Effector memory CD8-positive, alpha-beta T cell (primary cell): ENCODE data around the gene CHMP6.
"Not testable (repeated sequence)": the region's sequence is repeated elsewhere in the genome, so short reads cannot be mapped to it uniquely, and the experiment has no call there.

ENCODE experiments used
- ATAC-seq: fragments of 150-1000 bp; cut with Tn5 transposase; replicated peaks from 2 replicates; pipeline ENCODE4 v1.10.0; 2021; ENCODE audit warnings: mild to moderate bottlenecking, moderate library complexity
- DNase-seq, 3 experiments: peaks; one replicate each; pipeline ENCODE4 v3.0.0; 2021
- H3K27ac Mint-ChIP-seq, 2 donors: one replicate each; pipeline ENCODE4 v1.8.0; 2022; ENCODE audit warnings: mild to moderate bottlenecking in 2 of 2, mixed read lengths in 2 of 2, moderate library complexity in 2 of 2
- H3K27me3 Mint-ChIP-seq, 2 donors: one replicate each; pipeline ENCODE4 v1.8.0; 2022; ENCODE audit warnings: mixed read lengths in 2 of 2
- H3K36me3 Mint-ChIP-seq: one replicate; pipeline ENCODE4 v1.8.0; 2022; ENCODE audit warnings: mild to moderate bottlenecking, moderate library complexity, mixed read lengths; ENCODE audit not compliant: insufficient read depth
- H3K4me1 Mint-ChIP-seq, 2 donors: one replicate each; pipeline ENCODE4 v1.8.0; 2022; ENCODE audit warnings: low read depth in 2 of 2, mixed read lengths in 2 of 2
- H3K4me3 Mint-ChIP-seq, 2 donors: one replicate each; pipeline ENCODE4 v1.8.0; 2022; ENCODE audit warnings: mild to moderate bottlenecking in 2 of 2, mixed read lengths in 2 of 2, moderate library complexity in 2 of 2
- H3K9me3 Mint-ChIP-seq, 2 donors: one replicate each; pipeline ENCODE4 v1.8.0; 2022; ENCODE audit warnings: mixed read lengths in 2 of 2

Gene CHMP6

GRCh38 chr17:81013642-81014041 lies 22.0 kb downstream of the CHMP6 start:
- Mint-ChIP-seq H3K4me3 (no peak overlapping the region), H3K27ac (no peak overlapping the region), H3K36me3 (peaks cover 4% of the 10 kb centered on the region)

DNA sequence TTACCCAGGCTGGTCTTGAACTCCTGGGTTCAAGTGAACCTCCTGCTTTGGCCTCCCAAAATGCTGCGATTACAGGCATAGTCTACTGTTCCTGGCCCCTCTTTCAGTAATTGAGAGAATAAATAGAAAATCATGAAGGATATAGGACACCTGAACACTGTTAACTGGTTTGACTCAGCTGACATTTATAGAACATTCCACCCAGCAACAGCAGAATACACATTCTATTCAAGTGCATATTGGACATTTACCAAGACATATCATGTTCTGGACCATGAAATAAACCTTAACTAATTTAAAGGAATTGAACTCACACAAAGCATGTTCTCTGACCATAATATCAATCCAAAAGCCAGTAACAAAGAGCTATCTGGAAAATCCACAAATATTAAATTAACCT lies 23.5 kb downstream of the CHMP6 start:
- peaks cover 0 to 5% of the 10 kb centered on the region in 2 donors for H3K9me3 Mint-ChIP-seq
- ATAC-seq (no peak), DNase-seq (no peak)
- no peaks in the 10 kb centered on the region for H3K27me3 Mint-ChIP-seq
- H3K27ac Mint-ChIP-seq = peak overlapping the region in 1 of 2 donors; percentile 81
- peaks cover 16 to 17% of the 10 kb centered on the region in 2 donors for H3K4me1 Mint-ChIP-seq
- H3K4me3 Mint-ChIP-seq = no peak overlapping the region
- peaks cover 4% of the 10 kb centered on the region for H3K36me3 Mint-ChIP-seq

More at GRCh38 chr17:81013642-81014041, 22.0 kb downstream of the CHMP6 start:
- Mint-ChIP-seq H3K9me3 (peaks cover 0 to 5% of the 10 kb centered on the region in 2 donors), H3K4me1 (peaks cover 11 to 12% of the 10 kb centered on the region in 2 donors), H3K27me3 (no peaks in the 10 kb centered on the region)
- ATAC-seq (no peak), DNase-seq (no peak)

DNA sequence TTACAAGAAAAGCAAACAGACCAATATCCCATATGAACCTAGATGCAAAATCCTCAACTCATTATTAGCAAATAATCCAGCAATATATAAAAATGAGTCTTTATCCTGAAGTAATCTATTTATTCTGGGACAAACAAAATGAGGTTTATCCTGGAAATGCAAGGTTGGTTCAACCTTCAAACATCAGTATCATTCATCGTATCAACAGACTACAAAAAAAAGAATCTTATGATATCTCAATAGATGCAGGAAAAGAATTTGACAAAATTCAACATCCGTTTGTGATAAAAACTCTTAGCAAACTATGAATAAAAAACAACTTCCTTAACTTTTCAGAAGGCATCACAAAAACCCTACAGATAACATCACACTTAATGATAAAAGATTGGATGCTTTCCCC lies 24.9 kb downstream of the CHMP6 start:
- Mint-ChIP-seq H3K4me1 (peaks cover 16 to 17% of the 10 kb centered on the region in 2 donors), H3K4me3 (no peak overlapping the region), H3K27ac (peak overlapping the region in 1 of 2 donors; percentile 46), H3K9me3 (peaks cover 0 to 3% of the 10 kb centered on the region in 2 donors), H3K27me3 (no peaks in the 10 kb centered on the region), H3K36me3 (no peaks in the 10 kb centered on the region)
- ATAC-seq (no peak), DNase-seq (no peak)

- DNase-seq, H3K9me3 Mint-ChIP-seq, H3K27me3 Mint-ChIP-seq, ATAC-seq, H3K36me3 Mint-ChIP-seq: not testable (repeated sequence)
- H3K27ac Mint-ChIP-seq = peak overlapping the region; percentile 87 to 91
- peak overlapping the region; percentile 73 to 80 for H3K4me3 Mint-ChIP-seq
- peaks cover 16 to 17% of the 10 kb centered on the region in 2 donors for H3K4me1 Mint-ChIP-seq
These were observed 25.7 kb downstream of the CHMP6 start for GRCh38 chr17:81017330-81017729.

- no peaks in the 10 kb centered on the region for H3K36me3 Mint-ChIP-seq
- peaks cover 0 to 3% of the 10 kb centered on the region in 2 donors for H3K9me3 Mint-ChIP-seq
- peak in 1 of 3 experiments; percentile 28 for DNase-seq
- peak overlapping the region; percentile 87 to 91 for H3K27ac Mint-ChIP-seq
- H3K4me3 Mint-ChIP-seq = peak overlapping the region; percentile 73 to 80
- ATAC-seq = peak; percentile 86
- H3K4me1 Mint-ChIP-seq = peaks cover 16 to 17% of the 10 kb centered on the region in 2 donors
- H3K27me3 Mint-ChIP-seq = no peaks in the 10 kb centered on the region
These were observed 26.6 kb downstream of the CHMP6 start for GRCh38 chr17:81018044-81018802.

GRCh38 chr17:81019563-81020442 lies 28.2 kb downstream of the CHMP6 start:
- Mint-ChIP-seq H3K4me1 (peaks cover 19 to 21% of the 10 kb centered on the region in 2 donors), H3K4me3 (peak overlapping the region; percentile 19 to 29), H3K27me3 (peaks cover 0 to 1% of the 10 kb centered on the region in 2 donors), H3K9me3 (peaks cover 0 to 3% of the 10 kb centered on the region in 2 donors), H3K27ac (peak overlapping the region; percentile 56 to 74), H3K36me3 (no peaks in the 10 kb centered on the region)
- DNase-seq = no peak
- ATAC-seq = no peak

- H3K36me3 Mint-ChIP-seq = no peaks in the 10 kb centered on the region
- peaks cover 0 to 8% of the 10 kb centered on the region in 2 donors for H3K27me3 Mint-ChIP-seq
- ATAC-seq (no peak), DNase-seq (no peak)
- no peak overlapping the region for H3K4me3 Mint-ChIP-seq
- peaks cover 19 to 21% of the 10 kb centered on the region in 2 donors for H3K4me1 Mint-ChIP-seq
- H3K9me3 Mint-ChIP-seq = peaks cover 0 to 3% of the 10 kb centered on the region in 2 donors
- peak overlapping the region in 1 of 2 donors; percentile 74 for H3K27ac Mint-ChIP-seq
These were observed 28.8 kb downstream of the CHMP6 start for GRCh38 chr17:81020443-81020766.

DNA sequence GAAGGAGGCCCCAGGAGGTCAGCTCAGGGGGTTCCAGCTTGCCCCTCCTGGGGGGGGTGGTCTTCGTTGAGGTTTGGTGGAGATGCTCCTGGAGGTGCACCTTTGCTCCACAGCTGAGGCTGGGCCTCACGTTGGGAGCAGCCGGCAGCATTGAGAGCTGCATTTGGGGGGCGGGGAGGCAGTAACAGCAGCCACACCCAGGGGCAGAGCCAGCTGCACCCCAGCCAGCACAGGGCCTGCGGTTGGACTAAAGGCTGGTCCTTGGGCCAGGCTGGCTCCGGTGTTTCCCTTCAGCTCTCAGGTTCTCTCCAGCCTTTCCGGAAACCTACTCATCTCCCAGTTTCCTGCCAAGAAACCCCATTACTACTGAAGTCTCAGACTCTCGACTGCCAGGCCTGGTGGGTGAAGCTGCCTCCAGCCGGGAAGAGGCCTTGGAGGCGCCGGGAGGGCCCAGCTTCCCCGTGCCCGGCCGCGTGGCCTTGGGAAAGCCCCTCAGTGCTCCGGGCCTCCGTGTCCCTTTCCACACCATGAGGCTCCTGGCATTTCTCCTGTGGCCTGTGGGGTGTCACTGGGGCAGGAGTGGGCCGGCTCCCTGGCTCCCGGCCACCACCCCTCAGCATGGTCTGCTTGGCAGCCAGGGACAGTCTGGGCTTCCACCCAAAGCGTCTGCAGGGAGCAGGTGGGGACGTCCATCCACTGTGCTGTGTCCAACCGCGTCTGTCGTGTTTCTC lies 29.3 kb downstream of the CHMP6 start:
- Mint-ChIP-seq H3K9me3 (no peaks in the 10 kb centered on the region), H3K4me3 (no peak overlapping the region), H3K36me3 (no peaks in the 10 kb centered on the region), H3K27me3 (peaks cover under 1 to 11% of the 10 kb centered on the region in 2 donors), H3K4me1 (peaks cover 19 to 21% of the 10 kb centered on the region in 2 donors), H3K27ac (peak overlapping the region in 1 of 2 donors; percentile 74)
- ATAC-seq (no peak), DNase-seq (no peak)

DNA sequence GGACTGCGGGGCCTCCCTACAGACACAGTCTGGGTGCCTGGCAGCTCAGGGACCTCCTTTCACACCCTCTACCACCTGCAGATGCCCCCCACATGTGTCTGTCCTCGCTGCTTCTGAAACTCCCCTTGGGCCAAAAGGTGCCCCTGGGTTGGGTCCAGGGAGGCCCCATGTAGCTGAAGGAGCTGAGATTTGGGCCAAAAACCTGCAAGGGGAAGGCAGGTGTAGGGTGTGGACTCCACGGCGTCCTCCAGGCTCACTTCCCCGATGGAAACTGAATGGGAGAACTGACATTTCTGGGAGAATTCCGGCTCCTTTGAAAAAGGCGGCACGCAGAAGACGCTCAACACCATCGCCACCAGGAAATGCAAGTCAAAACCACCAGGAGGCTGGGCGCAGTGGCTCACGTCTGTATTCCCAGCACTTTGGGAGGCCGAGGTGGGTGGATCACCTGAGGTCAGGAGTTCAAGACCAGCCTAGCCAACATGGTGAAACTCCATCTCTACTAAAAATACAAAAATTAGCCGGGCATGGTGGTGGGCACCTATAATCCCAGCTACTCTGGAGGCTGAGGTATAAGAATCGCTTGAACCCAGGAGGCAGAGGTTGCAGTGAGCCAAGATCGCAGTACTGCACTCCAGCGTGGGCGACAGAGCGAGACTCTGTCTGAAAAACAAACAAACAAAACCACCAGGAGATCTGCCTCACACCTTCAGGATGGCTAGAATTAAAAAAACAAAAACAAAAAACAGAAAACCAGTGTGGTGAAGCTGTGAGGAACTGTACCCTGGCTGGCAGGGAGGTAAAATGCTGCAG lies 30.1 kb downstream of the CHMP6 start:
- DNase-seq (no peak), ATAC-seq (no peak)
- no peaks in the 10 kb centered on the region for H3K9me3 Mint-ChIP-seq
- no peak overlapping the region for H3K27ac Mint-ChIP-seq
- H3K36me3 Mint-ChIP-seq = no peaks in the 10 kb centered on the region
- H3K4me3 Mint-ChIP-seq = no peak overlapping the region
- peaks cover 9 to 19% of the 10 kb centered on the region in 2 donors for H3K27me3 Mint-ChIP-seq
- H3K4me1 Mint-ChIP-seq = peaks cover 19% of the 10 kb centered on the region in 2 donors

DNA sequence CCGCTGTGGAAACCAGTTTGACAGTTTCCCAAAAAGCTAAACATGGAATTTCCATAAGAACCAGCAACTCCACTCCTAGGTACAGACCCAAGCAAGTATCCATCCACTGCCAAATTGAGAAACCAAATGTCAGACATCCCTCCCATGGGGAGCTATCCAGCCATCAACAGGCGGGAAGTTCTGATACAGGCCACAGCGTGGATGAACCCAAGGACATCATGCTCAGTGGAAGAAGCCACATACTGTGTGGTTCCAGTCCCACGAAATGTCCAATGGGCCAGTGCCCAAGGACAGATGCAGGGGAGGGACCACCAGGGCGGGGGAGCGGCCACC lies 30.7 kb downstream of the CHMP6 start:
- no peak for DNase-seq
- Mint-ChIP-seq H3K4me3 (no peak overlapping the region), H3K27me3 (peaks cover 14 to 24% of the 10 kb centered on the region in 2 donors), H3K27ac (no peak overlapping the region), H3K4me1 (peaks cover 17 to 19% of the 10 kb centered on the region in 2 donors), H3K9me3 (no peaks in the 10 kb centered on the region), H3K36me3 (no peaks in the 10 kb centered on the region)
- ATAC-seq = no peak

GRCh38 chr17:81025065-81025740 lies 33.6 kb downstream of the CHMP6 start:
- no peaks in the 10 kb centered on the region for H3K36me3 Mint-ChIP-seq
- peaks cover 4% of the 10 kb centered on the region in 2 donors for H3K4me1 Mint-ChIP-seq
- ATAC-seq (no peak), DNase-seq (no peak)
- H3K27me3 Mint-ChIP-seq = peaks cover 22 to 45% of the 10 kb centered on the region in 2 donors
- no peak overlapping the region for H3K4me3 Mint-ChIP-seq
- no peaks in the 10 kb centered on the region for H3K9me3 Mint-ChIP-seq
- H3K27ac Mint-ChIP-seq = no peak overlapping the region

GRCh38 chr17:81025741-81026129 lies 34.1 kb downstream of the CHMP6 start:
- Mint-ChIP-seq H3K4me3 (no peak overlapping the region), H3K36me3 (no peaks in the 10 kb centered on the region), H3K27me3 (peaks cover 22 to 50% of the 10 kb centered on the region in 2 donors), H3K9me3 (no peaks in the 10 kb centered on the region), H3K27ac (no peak overlapping the region), H3K4me1 (peaks cover 4% of the 10 kb centered on the region in 2 donors)
- DNase-seq (no peak), ATAC-seq (no peak)
